HG02981 (cell line): ENCODE results near the gene MTIF2.
"Not testable (repeated sequence)": the region's sequence is repeated elsewhere in the genome, so short reads cannot be mapped to it uniquely, and the experiment has no call there.

Experiments
- ATAC-seq: cut with Tn5 transposase; IDR thresholded peaks from one replicate; pipeline ENCODE4 v1.9.1; 2021; ENCODE audit warnings: mild to moderate bottlenecking, moderate library complexity; ENCODE audit not compliant: unreplicated experiment

The MTIF2 gene

GRCh38 chr2:55204536-55204935, 64.5 kb downstream of the MTIF2 start:
- ATAC-seq: no peak

GRCh38 chr2:55200416-55200815, 68.6 kb downstream of the MTIF2 start:
- ATAC-seq: no peak

GRCh38 chr2:55196526-55196925, 72.5 kb downstream of the MTIF2 start:
- ATAC-seq: no peak

- ATAC-seq: not testable (repeated sequence)
These were observed 77.1 kb downstream of the MTIF2 start for GRCh38 chr2:55191888-55192287.

- not testable (repeated sequence) for ATAC-seq
These were observed 82.2 kb downstream of the MTIF2 start for GRCh38 chr2:55186837-55187236.
